ENCODE measurements around the gene C5orf15. TPM values are rescaled to one million over a fixed set of nuclear protein-coding genes. Genes with fewer than 3 reads are reported as not detected.

Gene C5orf15
- total RNA-seq, 1 donor from 2014 or later: 20.8 TPM

GRCh38 chr5:133995883-133996563 is 27.6 kb upstream of the C5orf15 start:
- H3K4me3 ChIP-seq (ENCODE audit: low read depth, low read length): no peak overlapping the region
- TF ChIP-seq CTCF (IDR thresholded peaks at IDR 0.05; ENCODE audit: insufficient read depth, low read length, severe bottlenecking): no peak
- no peak for FAIRE-seq
- DNase-seq (ENCODE audit: low read depth): no peak
- no peaks in the 10 kb centered on the region for H3K27me3 ChIP-seq (ENCODE audit: control insufficient read depth, insufficient read depth, low read length)
- H3K36me3 ChIP-seq (ENCODE audit: control insufficient read depth, insufficient read depth, low read length): peaks cover 15% of the 10 kb centered on the region

GRCh38 chr5:133995341-133995740 is 26.9 kb upstream of the C5orf15 start:
- Histone ChIP-seq H3K36me3 (ENCODE audit: control insufficient read depth, insufficient read depth, low read length) (peaks cover 19% of the 10 kb centered on the region), H3K4me3 (ENCODE audit: low read depth, low read length) (no peak overlapping the region), H3K27me3 (ENCODE audit: control insufficient read depth, insufficient read depth, low read length) (no peaks in the 10 kb centered on the region)
- TF ChIP-seq CTCF (IDR thresholded peaks at IDR 0.05; ENCODE audit: insufficient read depth, low read length, severe bottlenecking): no peak
- no peak for FAIRE-seq
- no peak for DNase-seq (ENCODE audit: low read depth)

GRCh38 chr5:133994990-133995333 is 26.5 kb upstream of the C5orf15 start:
- Histone ChIP-seq H3K4me3 (ENCODE audit: low read depth, low read length) (no peak overlapping the region), H3K36me3 (ENCODE audit: control insufficient read depth, insufficient read depth, low read length) (peaks cover 21% of the 10 kb centered on the region), H3K27me3 (ENCODE audit: control insufficient read depth, insufficient read depth, low read length) (no peaks in the 10 kb centered on the region)
- FAIRE-seq (no peak), DNase-seq (ENCODE audit: low read depth) (no peak)
- TF ChIP-seq CTCF (IDR thresholded peaks at IDR 0.05; ENCODE audit: insufficient read depth, low read length, severe bottlenecking): no peak

GRCh38 chr5:133994297-133994989 is 26.0 kb upstream of the C5orf15 start:
- no peak overlapping the region for H3K4me3 ChIP-seq (ENCODE audit: low read depth, low read length)
- no peak for FAIRE-seq
- H3K36me3 ChIP-seq (ENCODE audit: control insufficient read depth, insufficient read depth, low read length): peaks cover 20% of the 10 kb centered on the region
- no peaks in the 10 kb centered on the region for H3K27me3 ChIP-seq (ENCODE audit: control insufficient read depth, insufficient read depth, low read length)
- DNase-seq (ENCODE audit: low read depth): no peak
- TF ChIP-seq CTCF (IDR thresholded peaks at IDR 0.05; ENCODE audit: insufficient read depth, low read length, severe bottlenecking): no peak

GRCh38 chr5:133993185-133993936 is 24.9 kb upstream of the C5orf15 start:
- Histone ChIP-seq H3K27me3 (ENCODE audit: control insufficient read depth, insufficient read depth, low read length) (no peaks in the 10 kb centered on the region), H3K4me3 (ENCODE audit: low read depth, low read length) (no peak overlapping the region), H3K36me3 (ENCODE audit: control insufficient read depth, insufficient read depth, low read length) (peaks cover 22% of the 10 kb centered on the region)
- TF ChIP-seq CTCF (IDR thresholded peaks at IDR 0.05; ENCODE audit: insufficient read depth, low read length, severe bottlenecking): no peak
- FAIRE-seq: no peak
- DNase-seq (ENCODE audit: low read depth): peak; percentile 51
